ENCODE results near the gene CYCS.
A peak's percentile ranks its signal among the peaks of the same experiment; 100 is the strongest.
"Not testable (repeated sequence)": the region's sequence is repeated elsewhere in the genome, so short reads cannot be mapped to it uniquely, and the experiment has no call there.

CYCS gene

GRCh38 chr7:25117226-25118047, 7.6 kb downstream of the CYCS start:
- no peak for DNase-seq

DNA sequence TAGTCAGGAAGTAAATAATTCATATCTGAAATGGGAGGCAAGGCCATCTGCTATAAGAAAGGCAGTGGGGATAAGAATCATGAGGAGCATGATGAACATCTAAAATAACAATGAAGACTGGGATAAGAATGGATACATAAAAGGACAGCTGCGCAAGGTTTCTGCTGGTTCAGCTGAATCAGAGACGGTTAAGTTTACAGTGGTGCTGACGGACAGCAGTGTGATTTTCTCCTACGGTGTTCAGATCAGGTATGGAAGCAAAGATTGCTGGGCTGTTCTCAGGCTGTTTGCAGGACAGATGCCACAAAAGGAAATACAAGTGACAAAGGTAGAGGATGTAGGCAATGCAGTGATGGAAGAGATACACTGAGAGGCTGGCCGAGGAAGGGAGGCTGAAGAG, 8.4 kb downstream of the CYCS start:
- no peak for DNase-seq

- not testable (repeated sequence) for DNase-seq
These were observed 14.5 kb downstream of the CYCS start for GRCh38 chr7:25110514-25110913.

DNA sequence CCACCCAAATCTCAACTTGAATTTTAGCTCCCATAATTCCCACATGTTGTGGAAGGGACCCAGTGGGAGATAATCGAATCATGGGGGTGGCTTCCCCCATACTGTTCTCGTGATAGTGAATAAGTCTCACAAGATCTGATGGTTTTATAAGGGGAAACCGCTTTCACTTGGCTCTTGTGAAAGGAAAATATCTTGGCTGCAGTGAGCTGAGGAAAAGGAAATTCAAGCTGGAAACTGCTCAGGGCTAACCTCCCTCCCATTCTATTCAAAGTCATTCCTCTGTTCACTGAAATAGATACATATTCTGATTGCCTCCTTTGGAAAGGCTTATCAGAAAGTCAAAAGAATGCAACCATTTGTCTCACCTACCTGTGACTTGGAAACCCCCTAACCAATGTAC, 15.8 kb downstream of the CYCS start:
- DNase-seq = no peak

- DNase-seq = no peak
These were observed 19.1 kb downstream of the CYCS start for GRCh38 chr7:25105911-25106310.

GRCh38 chr7:25103773-25104172, 21.3 kb downstream of the CYCS start:
- DNase-seq = no peak

DNA sequence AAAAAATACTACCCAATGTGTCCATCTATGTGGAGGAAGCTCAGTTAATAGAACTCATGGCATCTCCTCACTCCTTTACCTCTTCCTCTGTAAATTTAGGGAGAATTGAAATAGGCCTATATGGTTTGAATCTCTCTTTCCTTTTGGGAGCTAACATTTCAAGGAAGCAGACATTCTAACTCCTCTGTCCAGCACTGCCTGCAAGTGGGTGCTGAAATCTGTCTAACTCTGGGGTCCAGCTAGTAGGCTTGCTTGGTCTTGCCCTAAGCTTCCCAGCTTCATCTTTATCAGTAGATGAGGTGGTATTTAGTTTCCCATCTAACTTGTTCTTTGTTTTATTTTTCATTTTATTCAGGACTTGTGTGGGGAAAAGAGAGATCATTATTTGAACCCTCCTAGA, 23.2 kb downstream of the CYCS start:
- DNase-seq = no peak

DNA sequence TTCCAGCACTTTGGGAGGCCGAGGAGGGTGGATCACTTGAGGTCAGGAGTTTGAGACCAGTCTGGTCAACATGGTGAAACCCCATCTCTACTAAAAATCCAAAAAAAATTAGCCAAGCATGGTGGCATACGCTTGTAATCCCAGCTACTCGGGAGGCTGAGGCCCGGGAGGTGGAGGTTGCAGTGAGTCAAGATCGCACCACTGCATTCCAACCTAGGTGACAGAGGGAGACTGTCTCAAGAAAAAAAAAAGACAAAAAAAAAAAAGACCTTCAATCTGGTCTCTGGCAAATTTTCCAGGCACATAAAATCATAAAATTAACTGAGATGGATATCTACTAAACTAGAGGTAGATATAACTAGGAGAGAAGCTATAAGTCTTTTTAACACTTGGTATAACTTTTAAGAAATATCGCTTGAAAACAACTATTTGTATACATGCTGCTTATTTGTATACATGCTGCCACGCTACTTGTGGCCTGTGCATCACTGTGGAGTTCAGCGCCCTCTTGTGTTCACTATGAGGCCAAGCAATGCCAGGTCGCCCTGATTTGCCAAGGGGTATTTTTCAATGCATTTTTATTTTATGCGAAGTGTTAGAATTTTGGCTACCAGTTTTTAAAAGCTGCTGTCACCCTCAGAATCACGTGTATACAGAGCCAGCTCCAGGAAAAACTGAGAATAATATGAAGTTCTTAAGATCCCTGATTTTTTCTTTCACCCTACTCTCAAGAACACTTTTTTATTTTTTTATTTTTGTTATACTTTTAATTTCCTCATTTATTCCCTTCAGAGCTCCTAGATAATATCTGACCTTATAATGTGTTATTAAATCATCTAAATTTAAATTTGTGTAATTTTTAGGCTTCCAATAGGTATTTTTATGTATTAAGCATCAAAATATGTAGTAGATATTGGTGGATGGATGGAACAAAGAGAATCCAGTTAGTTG, 26.7 kb downstream of the CYCS start:
- DNase-seq = peak; percentile 65

DNA sequence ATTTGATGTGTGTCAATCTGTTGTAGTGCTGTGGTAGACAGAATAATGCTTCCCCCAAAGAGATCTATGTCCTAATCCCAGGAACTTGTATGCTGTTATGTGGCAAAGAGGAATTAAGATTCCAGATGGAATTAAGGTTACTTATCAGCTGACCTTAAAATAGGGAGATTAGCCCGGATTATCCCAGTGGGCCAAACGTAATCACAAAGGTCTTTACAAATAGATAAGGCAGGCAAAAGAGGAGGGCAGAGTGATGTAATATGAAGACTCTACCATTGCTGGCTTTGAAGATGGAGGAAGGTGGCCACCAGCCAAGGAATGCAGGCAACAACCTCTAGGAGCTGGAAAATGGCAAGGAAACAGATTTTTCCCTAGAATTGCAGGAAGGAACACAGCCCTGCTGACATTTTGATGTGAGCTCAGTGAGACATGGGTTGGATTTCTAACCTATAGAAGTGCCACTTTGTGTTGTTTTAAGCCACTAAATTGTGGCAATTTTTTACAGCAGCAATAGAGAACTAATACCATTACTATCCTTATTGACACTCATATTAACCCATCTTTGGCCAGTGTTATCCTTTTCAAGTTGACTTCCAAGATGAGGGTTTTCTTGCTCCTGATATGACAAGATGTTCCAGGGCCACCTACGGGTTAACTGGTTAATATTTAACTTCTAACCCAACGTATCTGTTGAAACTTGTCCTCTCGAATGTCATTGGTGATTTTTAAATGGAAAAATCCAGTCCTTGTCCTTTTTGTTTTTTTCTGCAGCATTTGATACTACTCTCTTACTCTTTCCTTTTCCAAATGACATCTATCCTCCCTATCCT, 29.3 kb downstream of the CYCS start:
- no peak for DNase-seq

DNA sequence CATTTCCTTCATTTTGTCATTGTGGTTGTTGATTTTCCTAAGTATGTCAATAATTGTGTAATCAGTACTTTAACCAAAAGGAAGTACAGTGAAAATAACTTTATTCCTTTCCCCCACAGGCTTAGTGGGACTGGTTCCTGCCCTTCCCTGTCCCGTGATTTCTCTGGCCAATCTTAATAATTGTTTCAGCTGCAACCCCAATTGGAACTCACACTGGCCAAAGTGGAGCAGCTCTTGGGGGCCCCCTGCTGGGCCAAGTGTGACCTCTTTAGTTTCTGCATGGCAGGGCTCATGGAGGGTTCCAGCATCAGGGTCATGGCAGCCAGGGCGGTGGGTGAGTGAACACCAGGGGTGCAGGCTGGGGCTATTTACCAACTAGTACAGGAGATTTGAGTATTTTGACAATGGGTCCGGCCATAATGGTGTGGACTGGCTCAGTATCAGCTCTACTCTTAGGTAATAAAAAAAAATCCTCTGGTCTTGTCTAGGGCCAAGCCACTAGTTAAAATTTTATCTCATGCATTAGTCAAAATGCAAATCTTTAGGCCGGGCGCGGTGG, 31.7 kb downstream of the CYCS start:
- DNase-seq = peak; percentile 89

DNA sequence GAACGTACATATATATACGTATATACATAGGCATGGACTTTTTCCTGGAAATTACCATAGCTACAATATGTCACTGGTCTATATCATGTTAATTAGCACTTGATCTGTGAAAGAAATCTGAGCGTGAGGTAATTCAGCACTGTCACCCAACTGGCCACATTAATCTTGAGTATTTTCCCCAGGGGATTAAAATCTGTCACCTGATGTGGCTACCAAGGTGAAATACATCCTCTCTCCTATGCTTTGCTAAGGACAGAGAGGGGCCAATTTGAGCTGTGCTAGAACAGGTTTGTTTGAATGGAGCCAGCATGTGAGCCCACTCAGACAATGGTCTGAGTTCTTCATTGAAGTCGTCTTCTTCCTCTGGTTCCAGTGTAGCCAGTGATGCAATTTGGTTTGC, 33.3 kb downstream of the CYCS start:
- no peak for DNase-seq

GRCh38 chr7:25091176-25091575, 33.9 kb downstream of the CYCS start:
- no peak for DNase-seq

DNA sequence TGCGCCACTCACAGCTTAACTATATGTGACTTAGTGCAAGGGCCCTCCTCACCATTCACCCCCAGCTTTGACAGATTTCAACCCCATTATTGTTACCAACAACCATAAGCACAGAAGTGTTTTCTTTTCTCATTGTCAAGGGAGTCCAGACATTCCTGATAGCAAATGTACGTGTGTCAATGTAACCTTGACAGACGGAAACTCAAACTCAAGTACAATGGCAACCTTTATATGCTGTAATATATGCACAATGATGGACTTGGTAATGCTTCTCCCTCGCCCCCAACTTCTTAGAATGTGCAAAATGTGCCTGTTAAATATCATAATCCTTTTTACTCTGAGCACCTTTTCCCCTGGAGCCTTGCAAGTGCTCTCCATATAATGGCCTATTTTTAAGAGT, 34.7 kb downstream of the CYCS start:
- DNase-seq = no peak

DNA sequence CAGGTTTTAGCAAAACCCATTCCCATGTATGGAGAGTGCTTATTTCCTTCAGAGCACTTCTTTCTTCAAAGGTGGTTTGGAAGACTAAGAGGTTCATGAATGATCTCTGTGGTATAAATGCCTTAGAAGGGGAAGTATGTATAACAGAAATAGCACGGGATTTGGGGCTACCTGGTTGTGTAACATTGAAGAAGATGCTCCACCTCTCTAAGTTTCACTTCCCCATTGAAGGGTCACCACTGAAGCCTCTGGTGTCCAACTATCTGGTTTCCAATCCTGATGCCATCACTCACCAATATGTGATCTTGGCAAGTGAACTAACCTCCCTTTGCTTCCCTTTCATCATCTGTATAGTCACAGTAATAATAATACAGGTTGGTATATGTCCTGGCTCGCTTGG, 37.2 kb downstream of the CYCS start:
- DNase-seq = no peak

- DNase-seq = no peak
These were observed 40.2 kb downstream of the CYCS start for GRCh38 chr7:25084821-25085220.

GRCh38 chr7:25083201-25083600, 41.9 kb downstream of the CYCS start:
- DNase-seq = no peak

- DNase-seq = not testable (repeated sequence)
These were observed 43.0 kb downstream of the CYCS start for GRCh38 chr7:25082041-25082440.

DNA sequence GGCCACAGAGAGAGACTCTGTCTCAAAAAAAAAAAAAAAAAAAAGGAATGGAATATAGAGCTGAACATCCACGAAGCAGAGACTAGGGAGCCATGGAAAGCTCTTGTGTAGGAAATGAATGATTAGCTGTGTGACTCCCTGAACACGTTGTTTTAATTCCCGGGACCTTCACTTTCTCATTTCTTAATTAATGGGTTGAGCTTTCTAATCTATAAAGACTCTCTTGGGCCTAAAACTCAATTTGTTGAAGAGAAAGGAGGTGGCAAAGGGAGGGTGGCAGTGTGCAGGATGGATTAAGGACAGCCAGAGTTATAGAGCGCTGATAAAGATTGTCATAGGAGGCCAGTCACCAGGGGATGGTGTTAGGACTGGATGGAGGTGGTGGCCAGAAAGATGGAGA, 48.0 kb downstream of the CYCS start:
- no peak for DNase-seq

DNA sequence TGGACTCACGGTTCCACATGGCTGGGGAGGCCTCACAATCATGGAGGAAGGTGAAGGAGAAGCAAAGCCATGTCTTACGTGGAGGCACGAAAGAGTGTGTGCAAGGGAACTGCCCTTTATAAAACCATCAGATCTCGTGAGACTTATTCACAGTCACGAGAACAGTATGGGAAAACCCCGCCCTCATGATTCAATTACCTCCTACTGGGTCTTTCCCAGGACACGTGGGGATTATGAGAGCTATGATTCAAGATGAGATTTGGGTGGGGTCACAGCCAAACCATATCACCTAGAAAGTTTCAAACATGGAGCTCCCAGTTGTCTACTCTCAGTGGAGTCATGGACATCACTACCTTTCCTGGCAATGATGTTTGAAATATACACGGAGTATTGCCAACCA, 49.6 kb downstream of the CYCS start:
- DNase-seq = no peak

DNA sequence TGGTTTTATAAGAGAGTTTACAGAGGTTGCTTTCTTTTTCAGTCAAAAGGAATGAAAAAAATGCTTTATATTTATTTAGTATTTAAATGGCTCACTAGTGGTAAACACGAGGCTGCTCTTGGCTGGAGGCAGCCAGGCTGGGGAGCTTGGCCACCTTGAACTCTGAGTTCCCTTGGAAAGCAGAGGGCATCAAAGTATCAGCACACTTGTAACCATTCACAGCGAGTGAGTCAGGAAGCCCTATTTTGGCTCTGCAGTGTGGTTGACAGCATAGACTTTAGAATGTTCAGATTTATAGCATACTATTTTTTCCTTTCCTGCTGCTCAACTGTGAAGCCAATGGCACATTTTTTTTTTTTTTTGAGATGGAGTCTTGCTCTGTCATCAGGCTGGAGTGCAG, 51.6 kb downstream of the CYCS start:
- DNase-seq = no peak
